GM19238 (cell line): Measurements from ENCODE around the gene ID1.
"Not testable (repeated sequence)": the region's sequence is repeated elsewhere in the genome, so short reads cannot be mapped to it uniquely, and the experiment has no call there.

Experiments
- DNase-seq: peaks from one replicate; pipeline ENCODE4 v3.0.0; 2011; ENCODE audit warnings: low spot score; ENCODE audit not compliant: insufficient read length

ID1 gene

DNA sequence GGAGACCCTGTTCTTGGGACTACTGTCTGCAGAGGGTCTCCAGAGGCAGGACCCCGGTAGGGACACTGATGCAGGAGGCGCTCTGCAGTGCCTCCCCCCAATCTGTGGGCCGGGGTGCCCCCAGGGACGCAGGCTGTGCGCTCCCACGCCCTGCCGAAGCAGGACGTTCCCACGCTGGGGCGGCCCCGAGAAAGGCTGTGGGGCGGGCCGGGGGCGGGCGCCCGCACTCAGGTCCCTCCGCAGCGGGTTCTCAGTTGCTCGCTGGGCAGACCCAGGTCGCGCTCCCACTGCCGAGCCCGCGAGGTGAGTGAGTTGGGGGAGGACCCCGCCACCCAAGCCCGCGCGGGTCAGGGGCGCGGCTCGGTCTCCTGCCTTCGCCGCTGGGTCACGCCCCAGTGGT lies 32.6 kb downstream of the ID1 start, which contains the start of gene COX4I2:
COX4I2 (plus strand) TSS at position 253 of the 400 bp plus-strand sequence. CDS start 1,106 bp downstream, outside the sequence.
- no peak for DNase-seq

- no peak for DNase-seq
Observed at GRCh38 chr20:31638317-31638716, 33.2 kb downstream of the ID1 start.

DNA sequence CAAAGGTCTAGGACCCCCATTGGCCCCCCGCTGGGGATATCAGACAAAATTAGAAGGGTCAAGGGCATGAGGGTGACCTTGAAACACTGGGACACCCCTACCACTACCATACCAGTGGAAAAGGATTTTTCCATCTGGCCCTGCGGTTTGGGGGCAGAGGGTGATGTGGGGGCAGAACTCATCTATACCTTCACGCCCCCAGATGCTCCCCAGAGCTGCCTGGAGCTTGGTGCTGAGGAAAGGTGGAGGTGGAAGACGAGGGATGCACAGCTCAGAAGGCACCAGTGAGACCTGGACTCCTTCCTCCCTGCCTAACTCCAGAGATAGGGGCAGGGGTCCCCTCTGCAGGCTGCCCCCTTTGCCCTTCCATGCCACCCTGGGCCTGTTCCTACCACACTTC lies 33.7 kb downstream of the ID1 start:
- DNase-seq = no peak

GRCh38 chr20:31640259-31640658 lies 35.2 kb downstream of the ID1 start:
- no peak for DNase-seq

DNA sequence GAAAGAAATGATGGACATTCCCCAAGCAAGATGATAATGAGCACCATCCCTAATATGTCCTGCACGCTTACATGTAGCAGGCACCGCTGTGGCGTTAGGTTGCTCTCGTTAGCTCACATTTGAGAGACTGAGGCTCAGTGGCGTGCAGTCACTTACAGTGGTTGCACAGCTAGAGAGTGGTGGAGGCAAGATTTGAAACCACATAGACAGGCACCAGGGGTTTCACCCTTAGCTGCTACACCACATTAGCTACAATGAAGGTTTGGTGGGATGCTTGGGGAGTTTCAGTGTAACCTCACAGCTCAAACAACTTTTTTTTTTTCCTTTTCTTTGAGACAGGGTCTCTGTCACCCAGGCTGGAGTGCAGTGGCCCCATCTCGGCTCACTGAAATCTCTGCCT lies 36.3 kb downstream of the ID1 start:
- DNase-seq = no peak

GRCh38 chr20:31642837-31643236 lies 37.7 kb downstream of the ID1 start:
- no peak for DNase-seq

- DNase-seq = no peak
Observed at GRCh38 chr20:31643522-31643921, 38.4 kb downstream of the ID1 start.

GRCh38 chr20:31644701-31645100 lies 39.6 kb downstream of the ID1 start:
- no peak for DNase-seq

GRCh38 chr20:31648104-31648503 lies 43.0 kb downstream of the ID1 start:
- DNase-seq = not testable (repeated sequence)

- no peak for DNase-seq
Observed at GRCh38 chr20:31652917-31653396, 47.9 kb downstream of the ID1 start.

DNA sequence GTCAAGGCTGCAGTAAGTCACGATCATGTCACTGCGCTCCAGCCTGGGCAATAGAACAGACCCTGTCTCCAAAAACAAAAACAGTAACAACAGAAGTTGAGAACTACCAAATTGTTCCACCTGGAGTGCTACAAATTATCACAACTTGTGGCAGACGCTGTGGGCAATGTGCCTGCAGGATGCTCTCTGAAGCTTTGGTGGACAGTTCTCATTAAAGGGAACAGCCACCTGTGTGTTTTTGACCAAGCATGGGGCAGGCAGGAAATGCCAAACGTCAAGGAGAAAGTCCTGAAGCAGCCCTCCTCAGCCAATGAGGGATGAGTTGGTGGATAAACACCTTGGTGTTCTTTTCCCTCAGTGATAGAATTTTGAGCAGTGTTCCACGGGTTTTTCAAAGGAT lies 48.5 kb downstream of the ID1 start:
- no peak for DNase-seq

- DNase-seq = no peak
Observed at GRCh38 chr20:31654534-31654933, 49.4 kb downstream of the ID1 start.
